ENCODE measurements around the gene RABGAP1L.

Gene RABGAP1L

DNA sequence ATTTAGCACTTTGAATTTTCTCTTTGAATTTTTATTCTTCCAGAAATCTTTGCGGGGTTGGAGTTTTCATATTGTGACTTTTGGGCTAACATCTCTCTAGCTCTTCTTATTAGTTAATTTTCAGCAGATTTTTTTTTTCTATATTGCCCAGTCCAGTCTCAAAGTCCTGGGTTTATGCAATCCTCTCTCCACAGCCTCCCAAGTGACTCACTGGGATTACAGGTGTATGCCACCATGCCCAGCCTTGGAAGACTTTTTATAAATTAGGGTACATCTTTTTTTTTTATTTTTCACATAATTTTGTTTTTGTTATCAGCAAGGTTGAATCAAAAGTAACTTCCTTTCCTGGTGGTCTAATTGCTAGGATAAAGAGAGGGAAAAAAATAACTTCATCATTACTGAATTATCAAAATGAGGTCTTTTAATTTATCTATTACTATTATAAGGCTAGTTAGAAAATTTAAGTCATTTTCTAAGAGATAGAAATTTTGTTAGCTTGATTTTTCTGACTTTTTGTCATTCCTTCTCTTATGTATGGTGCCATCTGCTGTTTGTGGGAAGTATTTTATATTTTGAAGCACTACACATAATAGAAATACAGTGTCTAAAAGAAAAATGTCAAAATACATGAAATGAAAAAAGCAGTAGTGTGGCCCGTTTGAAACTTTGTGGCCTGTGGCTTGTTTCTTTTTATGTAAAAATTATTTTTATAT lies 567.0 kb downstream of the RABGAP1L start:
- peak; percentile 14 for DNase-seq

DNA sequence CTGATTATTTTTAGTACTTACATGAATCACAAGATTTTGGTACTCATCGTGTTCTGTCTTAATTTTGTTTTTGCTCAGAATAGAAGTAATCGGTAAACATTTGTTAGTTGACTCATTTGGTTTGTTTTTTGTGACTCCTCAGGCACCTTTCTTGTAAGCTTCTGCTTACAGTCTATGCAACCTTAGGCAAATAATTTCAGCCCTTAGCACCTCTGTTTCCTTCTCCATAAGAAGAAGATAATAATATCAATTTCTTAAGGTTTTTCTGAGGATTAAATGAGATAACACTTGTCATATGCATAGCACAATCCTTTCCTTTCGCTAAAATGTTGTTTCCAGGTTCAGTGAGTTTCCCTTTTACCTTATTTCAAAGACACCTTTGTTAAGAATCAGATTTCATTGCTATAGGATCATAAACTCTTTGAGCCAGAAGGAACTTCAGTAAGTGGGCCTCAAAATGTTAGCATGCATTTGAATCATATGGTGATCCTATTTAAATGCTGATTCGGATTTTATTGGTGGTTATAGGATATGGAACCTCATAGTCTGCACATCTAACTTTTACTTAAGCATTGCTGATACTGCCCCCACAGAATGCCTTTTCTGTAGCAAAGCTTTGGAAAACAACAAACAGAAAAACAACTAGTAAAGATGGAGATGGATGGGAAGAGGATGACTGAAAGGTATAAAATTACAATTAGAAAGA lies 567.7 kb downstream of the RABGAP1L start:
- no peak for DNase-seq

DNA sequence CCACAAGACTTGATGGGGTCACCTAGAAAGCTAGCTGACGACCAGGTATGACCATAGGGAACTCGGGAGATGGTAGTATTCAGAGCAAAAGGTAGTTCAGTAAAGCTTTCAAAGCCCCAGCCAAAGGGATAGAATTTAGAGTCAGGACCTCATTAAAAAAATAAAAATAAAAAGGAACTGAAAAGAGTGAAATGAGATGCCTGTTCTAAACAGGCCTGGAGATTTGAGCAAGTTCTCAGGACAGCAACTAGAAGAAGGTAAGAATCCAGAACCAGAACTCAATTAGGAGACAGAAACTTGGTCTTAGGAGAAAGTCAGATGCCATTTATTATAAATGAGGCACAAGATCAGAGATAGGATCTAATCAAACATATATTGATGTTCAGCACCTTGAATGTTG lies 575.0 kb downstream of the RABGAP1L start:
- no peak for DNase-seq

DNA sequence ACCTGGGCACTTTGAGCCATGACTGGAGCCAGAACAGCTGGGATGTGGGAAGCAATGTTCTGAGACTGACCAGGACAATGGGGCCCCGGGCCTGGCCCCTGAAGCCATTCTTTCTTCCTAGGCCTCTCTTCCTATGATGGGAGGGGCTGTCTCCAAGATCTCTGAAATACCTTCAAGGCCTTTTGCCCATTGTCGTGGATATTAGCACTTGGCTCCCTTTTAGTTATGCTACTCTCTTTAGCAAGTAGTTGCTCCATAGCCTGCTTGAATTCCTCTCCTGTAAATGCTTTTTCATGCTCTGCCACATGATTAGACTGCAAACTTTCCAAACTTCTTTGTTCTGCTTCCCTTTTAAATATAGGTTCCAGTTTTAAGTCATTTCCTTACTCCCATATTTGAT lies 577.5 kb downstream of the RABGAP1L start:
- no peak for DNase-seq

DNA sequence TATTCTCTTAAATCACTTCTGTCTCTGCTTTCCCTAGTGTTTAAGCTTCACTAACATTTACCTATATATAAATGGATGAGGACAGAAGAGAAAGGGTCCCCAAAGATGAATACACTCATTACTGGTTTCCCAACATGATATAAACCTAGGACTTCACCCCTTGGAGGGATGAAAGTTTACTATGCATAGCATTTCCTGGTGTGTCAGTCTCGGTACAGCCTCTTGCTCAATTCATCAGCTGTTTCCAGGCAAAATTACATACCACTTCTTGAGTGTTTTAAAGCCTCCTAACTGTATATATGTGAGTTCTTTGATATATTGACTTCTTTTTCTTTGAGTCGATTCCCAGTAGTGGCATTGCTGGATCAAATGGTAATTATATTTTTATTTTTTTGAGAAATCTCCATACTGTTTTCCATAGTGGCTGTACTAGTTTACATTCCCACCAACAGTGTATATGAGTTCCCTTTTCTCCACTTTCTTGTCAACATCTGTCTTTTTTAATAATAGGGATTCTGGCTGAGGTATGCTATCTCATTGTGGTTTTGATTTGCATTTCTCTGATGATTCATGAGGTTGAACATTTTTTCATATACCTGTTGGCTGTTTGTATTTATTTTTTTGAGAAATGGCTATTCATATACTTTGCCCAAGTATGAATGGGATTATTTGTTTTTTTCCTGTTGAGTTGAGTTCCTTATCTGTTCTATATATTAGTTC lies 581.1 kb downstream of the RABGAP1L start:
- no peak for DNase-seq

DNA sequence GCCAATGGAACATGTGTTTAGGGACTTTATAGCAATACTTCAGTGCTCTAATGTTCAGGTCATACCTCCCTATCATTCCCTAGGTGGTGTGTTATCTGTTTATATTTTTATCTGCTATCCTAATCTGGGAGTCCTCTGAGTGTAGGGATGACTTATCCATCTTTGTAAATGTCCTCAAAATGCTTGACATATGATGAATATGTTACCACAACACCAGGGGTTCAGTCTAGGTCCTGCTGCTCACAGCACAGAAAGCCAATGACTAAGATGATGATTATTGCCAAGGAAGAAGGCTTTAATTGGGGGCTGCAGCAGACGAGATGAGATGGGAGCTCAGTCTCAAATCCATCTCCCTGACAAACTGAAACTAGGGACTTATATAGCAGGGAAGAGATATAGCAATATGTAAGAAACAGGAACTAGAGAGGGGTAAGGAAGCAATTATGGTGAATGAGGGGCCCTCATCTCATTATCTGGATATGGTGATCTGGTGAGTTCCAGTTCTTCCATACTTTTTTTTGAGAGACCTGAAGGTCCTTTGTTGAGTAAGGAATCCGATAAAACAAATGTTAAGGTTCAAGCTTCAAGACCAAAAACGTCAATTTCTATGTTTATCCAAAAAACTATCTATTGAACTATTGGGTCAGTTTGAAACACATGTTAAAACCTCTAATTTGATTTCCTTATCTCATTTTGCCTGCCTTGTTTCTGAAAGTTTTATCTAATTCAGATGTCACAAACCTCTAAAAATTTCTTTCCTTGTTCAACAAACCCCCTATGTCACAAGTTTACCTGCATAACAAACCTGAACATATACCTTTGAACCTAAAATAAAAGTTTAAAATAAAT lies 583.7 kb downstream of the RABGAP1L start:
- no peak for DNase-seq

DNA sequence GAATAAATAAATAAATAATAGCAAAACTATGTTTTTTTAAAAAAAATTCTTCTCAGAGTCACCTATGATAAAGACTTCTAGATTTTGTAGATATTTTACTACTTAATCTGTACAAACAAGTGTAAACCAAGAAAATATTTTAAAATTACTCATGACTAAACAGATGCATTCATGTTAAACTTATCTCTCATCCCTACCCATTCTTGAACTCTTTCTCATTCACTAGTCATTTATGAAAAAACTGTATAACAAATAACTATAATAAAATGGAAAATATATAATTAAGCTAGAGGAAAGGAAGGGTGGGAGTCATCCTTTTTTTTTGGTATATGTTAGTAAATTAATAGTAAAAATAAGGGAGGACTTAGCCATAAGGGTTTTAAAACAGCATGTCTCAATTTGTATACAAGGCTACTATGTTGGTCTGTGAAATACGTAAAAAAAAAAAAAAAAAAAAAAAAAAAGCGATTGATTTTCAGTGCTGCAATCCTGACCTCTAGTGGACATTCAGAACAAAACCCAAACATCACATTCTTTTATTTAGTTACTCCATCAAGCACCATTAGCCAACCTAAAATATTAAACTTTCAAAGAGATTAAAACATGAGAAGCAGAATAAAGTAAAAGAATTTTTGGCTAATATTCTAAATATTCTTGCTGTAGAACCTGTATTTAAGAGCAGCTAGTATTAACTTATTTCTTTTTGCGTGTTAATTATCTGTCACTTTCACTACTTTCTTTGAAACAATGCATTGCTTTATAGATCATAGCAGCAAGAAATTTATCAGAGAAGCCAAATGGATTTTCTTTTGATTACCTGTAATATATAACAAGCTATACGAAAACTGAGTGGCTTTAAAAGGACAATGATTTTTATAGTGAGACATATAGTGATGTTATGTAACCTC lies 584.6 kb downstream of the RABGAP1L start:
- peak; percentile 51 for DNase-seq

DNA sequence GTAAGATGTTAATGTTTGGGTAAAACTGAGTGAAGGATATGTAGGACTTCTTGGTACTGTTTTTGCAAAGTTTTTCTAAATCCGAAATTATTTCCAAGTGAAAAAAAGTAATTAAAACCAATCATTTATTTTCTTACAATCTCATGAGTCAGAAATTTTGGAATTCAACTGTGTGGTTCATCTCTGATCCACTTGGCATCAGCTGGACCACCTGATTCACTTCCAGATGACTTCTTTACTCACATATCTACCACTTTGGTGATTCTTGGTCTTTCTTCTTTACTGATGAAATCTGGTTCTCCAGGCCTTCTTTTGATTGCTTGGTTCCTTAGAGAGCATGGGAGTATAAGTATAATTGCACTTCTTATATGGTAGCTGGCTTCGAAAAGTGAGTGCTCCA lies 585.6 kb downstream of the RABGAP1L start:
- DNase-seq: no peak

DNA sequence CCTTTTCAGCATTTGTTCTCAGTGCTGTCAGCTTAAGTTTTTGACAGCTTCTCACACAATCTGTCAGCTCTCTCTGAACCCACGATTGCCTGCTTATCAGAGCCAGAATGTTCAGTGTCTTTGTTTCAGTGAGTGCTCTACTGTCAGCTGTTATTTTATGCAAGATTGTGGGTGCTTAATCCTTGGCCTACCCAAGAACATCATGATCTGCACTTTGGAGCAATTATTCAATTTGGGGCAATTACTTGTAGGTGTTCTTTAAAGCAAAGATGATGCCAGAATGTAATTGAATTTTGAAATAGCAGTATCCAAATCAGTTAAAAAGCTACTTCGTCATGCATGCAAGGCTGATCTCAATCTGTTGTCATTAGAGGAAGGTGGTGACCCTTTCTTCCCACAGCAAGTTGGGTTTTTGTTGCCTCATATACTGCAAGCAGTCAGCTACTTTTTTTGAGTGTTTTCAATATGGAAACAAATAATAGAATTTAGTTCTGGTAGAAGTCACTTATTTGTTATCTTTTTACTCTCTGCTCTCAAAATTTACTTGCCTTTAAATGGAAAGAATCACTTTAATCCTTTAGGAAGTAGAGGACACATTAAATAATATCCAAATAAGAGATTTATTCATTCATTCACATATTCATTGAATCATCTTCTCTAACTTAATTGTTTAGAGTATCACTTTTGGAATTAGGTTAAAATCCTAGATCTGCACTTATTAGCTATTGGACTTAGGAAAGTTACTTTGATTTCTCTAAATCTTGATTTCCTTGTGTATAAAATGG lies 586.9 kb downstream of the RABGAP1L start:
- DNase-seq: no peak

DNA sequence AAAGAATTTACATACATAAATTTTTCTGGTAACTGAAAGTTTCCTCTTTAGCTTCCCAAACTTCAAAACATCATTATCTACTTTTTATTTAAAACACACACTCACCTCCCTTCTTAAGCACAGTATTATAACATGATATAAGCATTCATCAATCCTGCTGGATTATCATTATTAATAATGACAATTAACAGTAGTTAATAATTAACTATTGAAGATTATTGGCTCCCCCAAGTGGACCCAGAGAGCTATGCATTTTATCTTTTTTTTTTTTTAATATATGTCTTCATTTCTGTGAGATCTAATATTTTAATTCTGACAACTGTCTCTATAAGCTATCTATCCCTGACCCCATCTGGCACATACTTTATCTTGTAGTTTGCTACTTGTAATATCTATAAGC lies 588.3 kb downstream of the RABGAP1L start:
- no peak for DNase-seq

DNA sequence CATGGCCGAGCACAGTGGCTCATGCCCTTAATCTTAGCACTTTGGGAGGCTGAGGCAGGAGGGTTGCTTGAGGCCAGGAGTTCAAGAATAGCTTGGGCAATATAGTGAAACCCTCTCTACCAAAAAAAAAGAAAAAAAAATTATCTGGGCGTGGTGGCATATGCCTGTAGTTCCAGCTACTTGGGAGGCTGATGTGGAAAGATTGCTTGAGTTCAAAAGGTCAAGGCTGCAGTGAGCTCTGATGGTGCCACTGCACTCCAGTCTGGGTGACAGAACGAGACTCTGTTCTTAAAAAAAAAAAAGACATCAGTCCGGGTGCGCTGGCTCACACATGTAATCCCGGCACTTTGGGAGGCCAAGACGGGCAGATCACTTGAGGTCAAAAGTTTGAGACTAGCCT lies 589.3 kb downstream of the RABGAP1L start:
- no peak for DNase-seq

DNA sequence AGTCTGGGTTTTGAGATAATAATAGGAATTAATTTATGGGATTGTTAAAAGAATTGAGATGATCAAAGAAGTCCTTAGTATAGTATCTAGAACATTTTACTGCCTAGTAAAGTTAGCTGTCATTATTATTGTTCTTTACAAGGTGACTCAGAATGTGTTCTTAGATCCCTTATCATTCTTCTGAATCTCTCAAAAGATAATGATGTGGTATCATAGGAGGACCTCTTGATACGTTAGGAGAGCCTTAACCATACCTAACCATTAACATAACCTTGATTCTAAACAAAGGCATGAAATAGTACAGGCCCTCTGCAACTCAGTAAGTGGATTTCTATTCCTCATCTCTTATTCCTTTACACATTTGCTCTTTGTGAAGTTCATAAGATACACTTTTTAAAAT lies 593.8 kb downstream of the RABGAP1L start:
- no peak for DNase-seq

DNA sequence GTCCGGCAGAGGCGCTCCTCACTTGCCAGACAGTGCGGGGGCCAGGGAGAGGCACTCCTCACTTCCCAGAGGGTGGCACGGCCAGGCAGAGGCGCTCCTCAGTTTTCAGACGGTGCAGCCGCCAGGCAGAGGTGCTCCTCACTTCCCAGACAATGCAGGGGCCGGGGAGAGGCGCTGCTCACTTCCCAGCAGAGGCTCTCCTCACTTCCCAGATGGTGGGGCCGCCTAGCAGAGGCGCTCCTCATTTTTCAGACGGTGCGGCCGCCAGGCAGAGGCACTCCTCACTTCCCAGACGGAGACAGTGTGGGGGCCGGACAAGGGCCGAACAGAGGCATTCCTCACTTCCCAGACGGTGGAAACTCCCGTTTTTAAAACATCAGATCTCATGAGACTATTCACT lies 602.0 kb downstream of the RABGAP1L start:
- no peak for DNase-seq

DNA sequence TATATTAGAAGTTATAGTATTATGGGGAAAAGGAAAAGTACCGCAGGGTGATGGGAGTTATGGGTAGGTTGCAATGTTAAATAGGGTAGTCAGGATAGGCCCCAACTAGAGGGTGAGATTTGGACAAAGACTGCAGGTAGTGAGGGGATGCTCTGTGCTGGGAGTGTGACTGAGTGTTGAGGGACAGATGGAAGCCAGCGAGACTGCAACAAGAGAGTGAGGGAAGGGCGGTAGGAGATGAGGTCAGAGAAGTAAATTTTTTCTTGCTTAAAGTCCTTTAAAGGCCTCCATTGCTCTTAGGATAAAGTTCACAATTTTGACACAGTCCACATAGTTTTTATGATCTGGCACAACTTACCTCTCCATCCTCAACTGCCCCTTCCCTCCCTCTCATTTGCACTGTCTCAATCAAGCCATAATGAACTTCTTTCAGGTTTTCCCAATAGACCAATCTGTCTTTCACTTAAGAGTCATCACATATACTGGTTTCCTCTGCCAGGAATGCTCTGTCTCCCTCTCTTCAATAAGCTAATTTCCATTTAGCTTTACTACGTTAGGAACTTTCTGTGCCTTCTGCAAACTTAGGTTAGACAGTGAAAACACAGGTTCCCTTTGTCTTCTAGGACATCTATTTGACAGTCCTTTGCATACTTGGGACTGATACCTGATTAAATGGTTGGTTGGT lies 602.7 kb downstream of the RABGAP1L start:
- DNase-seq: no peak

DNA sequence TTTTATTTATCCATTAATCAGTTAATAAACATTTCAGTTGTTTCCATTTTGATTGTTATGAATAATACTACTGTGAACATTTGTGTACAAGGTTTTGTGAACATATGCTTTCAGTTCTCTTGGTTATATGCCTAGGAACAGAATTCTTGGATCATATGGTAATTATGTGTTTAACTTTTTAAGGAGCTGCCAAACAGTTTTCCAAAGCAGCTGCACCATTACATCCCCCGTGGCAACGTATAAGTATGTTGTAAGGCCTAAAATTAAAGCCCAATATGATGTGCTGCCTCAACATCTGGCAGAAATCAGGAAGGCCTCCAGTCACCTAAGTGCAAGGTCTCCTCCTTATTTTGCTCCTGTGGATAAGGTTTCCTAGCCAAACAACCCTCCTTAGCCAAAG lies 604.9 kb downstream of the RABGAP1L start:
- DNase-seq: no peak

DNA sequence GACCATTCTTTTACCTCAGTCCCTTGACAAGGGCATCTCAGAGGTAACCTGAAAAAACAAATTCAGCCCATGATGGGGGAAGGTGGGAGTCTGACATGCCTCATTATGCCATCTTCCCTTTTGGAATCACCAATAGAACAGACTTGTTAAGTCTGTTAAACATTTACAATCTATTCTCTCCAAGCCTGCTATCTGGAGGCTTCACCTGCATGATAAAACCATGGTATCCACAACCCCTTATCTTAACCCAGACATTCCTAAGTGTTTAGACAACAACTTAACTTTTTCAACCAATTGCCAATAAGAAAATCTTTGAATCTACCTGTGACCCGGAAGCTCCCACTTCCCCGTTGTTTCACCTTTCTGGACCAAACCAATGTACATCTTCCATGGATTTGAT lies 607.4 kb downstream of the RABGAP1L start:
- no peak for DNase-seq

DNA sequence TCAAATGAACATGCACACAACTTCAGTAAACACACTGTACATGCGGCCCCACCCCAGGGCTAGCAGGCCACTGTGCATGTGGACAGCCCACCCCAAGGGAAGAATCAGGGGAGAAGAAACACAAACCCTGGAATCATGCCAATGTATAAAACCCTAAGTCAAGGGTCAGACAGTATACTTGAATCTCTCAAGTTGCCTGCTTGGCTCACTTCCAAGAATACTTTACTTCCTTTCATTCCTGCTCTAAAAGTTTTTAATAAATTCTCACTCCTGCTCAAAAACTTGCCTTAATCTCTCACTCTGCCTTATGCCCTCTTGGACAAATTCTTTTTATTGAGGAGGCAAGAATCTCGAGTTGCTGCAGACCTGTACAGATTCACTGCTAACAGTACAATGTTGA lies 609.2 kb downstream of the RABGAP1L start:
- DNase-seq: no peak

DNA sequence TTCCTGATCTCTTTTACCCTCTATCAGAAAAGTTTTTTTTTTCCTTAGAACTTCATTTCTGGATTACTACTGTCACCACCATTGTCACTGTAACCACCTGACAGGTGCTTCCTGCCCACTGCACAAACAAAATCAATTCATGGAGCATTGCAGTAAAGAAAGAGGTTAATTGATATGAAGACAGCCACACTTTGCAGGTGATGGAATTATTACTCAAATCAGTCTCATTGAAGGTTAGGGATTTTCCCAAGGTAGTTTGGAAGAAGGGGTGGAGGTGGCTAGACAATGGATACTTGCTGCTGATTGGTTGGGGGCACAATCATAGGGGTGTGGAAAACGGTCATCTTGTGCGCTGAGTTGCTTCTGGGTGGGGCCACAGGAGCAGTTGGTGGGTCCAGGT lies 609.6 kb downstream of the RABGAP1L start:
- no peak for DNase-seq

DNA sequence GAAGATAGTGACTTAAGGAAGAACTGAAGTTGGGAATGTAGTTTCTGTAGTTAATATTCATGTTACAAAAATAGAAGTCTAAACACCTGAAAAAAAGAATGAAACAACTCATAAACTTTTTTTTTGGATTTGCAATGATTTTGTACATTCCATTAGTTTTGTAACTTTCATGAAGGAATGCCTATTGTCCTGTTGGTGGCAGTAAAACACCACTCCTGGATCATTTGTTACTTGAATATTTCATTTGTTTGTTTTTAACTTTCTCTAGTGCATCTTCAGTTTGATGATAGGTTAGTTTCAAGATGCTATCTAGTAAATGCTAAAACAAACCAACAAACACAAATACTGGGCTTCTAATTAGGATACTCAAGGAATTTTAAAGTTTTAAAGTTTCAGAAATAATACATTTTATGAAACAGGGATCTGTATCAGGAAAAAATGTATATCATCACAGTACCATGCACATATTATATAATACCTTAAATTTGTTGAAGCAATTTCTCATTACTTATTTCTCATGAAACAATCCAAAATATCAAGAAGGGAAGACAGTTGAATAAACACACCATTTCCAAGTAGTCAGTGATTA lies 610.7 kb downstream of the RABGAP1L start:
- peak; percentile 63 for DNase-seq

DNA sequence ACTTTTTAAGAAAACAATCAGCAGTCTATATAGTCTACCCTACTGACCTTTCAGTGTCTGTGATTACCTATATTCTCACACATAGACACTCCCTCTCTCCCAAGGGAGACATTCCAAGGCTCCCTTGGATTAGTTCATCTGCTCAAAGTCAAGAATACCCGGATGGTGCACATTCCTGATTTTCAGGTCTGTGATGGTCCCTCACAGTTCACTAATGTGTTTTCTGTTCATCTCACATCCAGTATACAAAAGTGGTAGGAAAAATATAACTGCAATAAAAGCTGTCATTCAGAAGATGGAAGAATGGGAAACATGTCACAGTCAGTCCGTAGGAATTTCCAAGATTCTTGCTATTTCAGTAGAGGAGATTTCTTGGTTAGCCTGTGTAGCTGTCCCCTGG lies 616.3 kb downstream of the RABGAP1L start:
- no peak for DNase-seq

All from CD4-positive, alpha-beta T cell treated with Interleukin-12 subunit alpha and Interleukin-12 subunit beta, for 1 hour (primary cell).